HG02642 (cell line): Measurements from ENCODE around the gene ARHGAP44.
"Not testable (repeated sequence)": the region's sequence is repeated elsewhere in the genome, so short reads cannot be mapped to it uniquely, and the experiment has no call there.

ENCODE experiments used
- ATAC-seq: cut with Tn5 transposase; IDR thresholded peaks from one replicate; pipeline ENCODE4 v1.9.1; 2021; ENCODE audit warnings: mild to moderate bottlenecking; ENCODE audit not compliant: unreplicated experiment, poor library complexity

Gene ARHGAP44

GRCh38 chr17:12958786-12959185, 169.5 kb downstream of the ARHGAP44 start:
- no peak for ATAC-seq

- ATAC-seq = no peak
Measured at GRCh38 chr17:12959441-12959840, 170.1 kb downstream of the ARHGAP44 start.

DNA sequence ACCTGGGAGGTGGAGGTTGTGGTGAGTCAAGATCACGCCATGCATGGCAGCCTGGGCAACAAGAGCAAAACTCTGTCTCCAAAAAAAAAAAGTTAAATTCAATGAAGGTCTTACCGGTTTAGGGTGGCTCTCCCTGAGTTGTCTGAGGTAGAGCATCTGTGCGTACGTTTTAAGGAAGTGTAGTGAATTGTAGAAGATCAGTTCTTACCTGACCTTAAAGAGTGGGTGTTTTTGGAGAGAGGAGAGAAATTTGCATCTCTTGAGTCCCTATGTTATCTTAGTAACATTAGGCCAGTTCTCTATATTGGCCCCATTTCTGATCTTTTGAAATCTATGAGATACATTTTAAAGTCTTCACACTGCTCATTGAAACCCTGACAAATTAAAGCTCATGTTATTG, 172.4 kb downstream of the ARHGAP44 start:
- ATAC-seq = no peak

GRCh38 chr17:12963505-12963904, 174.2 kb downstream of the ARHGAP44 start:
- no peak for ATAC-seq

- ATAC-seq = no peak
Measured at GRCh38 chr17:12964162-12964561, 174.9 kb downstream of the ARHGAP44 start.

DNA sequence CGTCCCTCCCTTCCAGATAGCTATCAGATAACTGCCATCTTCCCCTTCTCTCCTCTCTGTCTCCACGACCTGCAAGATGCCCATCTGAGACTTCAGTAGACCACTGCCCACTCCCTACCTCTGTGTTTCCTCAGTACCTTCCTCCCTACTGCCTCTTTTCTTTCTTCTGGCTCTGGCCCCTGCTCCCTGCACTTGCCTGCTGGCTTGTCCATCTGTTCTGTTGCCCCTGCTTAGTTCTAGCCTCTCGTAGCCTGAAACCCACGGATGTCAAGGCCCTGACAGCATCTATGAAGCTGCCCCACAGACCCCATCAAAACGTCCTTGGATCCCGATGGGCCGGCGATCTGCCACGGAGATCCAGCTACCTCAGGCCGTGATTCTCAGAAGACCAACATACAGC, 175.5 kb downstream of the ARHGAP44 start:
- no peak for ATAC-seq

GRCh38 chr17:12965988-12966387, 176.7 kb downstream of the ARHGAP44 start:
- no peak for ATAC-seq

DNA sequence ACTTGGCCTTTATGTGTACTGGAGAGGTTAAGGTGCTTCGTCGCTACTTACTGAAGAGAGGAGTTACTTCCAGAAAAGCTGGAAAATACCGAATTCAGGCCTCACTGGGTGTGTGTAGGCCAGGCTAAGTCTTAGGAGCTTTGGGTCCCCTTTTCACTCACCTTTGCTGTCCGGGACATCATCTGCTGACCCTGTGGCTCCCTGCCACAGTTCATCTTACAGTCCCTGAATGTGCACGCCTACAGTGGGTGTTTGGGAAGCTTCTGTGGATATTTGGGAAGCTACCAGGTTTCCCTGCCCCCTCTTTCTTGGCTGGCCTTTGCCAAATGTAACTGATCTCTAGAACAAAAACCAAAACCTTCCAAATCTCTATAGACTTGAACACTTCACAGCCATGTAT, 177.1 kb downstream of the ARHGAP44 start:
- ATAC-seq = no peak

DNA sequence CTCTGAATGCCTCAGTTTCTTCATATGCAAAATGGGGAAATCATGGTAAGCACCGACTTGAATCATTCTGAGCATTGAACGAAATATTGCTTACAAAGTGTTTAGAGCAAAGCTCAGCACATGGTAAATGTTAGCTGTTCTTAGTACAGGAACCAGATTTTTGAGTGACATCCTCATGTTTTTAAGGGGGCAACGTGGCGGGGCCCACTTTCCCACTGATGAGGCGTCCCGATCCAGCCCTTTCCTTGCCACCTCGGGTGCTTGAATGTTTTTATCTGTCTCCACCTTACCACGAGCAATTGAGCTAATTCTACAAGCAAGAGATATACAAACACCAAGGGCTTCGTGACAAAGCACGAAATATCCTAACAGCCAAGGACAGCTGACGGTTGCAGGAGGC, 178.7 kb downstream of the ARHGAP44 start:
- ATAC-seq = no peak

DNA sequence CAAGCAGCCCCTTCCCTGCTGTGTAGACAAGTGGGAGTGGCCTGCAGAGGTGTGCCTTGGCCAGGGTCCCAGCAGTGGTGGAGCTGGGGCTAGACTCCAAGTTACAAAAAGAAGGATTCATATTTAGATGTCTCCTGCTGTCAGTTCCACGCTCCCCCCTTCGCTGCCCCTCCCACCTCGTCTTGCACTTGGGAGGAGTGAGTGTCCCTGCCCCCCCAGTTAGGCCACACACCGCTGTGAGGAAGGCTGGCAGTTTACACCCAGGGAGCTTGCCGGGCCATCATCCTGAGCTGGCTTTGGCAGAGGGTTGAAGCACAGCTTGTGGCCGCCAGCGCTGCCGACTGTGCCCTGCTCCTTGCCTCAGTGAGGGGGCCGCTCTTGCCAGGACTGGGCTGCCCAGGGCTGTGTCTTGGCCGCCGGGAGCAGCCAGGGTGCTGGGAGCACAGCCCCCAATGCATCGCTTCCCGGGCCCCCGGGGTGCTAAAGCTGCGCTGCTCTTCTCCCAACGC, 184.3 kb downstream of the ARHGAP44 start:
- ATAC-seq = no peak

DNA sequence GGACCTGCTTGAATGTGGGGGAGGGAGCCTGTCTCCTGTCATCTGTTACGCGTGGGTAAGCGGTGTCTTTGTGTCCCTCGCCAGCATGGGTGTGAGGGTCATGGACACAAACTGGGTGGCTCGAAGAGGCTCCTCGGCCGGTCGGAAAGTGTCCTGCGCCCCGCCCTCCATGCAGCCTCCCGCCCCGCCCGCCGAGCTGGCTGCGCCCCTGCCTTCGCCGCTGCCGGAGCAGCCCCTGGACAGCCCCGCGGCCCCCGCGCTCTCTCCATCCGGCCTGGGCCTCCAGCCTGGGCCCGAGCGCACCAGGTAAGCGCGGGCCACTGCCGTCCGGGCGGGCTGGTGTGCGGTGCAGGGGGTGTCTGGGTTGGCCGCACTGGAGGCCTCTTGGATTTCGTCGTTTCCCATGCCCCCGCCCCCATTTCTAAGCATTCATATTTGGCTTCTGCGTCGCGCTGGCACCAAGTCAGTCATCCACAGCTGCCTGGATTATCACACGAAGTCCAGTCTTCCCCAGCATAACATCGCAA, 184.8 kb downstream of the ARHGAP44 start:
- no peak for ATAC-seq

GRCh38 chr17:12977008-12977751, 187.9 kb downstream of the ARHGAP44 start:
- ATAC-seq = no peak

DNA sequence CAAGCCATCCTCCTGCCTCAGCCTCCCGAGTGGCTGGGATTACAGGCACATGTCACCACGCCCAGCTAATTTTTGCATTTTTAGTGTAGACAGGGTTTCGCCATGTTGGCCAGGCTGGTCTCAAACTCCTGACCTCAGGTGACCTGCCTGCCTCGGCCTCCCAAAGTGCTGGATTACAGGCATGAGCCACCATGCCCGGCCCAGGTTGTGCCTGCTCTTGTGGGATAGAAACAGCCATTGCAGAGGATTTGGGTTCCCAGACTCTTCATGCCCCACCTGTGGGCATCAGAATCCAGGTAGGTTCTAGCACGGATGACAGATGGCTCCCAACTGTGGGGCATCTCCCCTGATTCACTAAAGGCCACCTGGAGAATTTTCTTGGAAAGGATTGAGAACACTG, 189.5 kb downstream of the ARHGAP44 start:
- not testable (repeated sequence) for ATAC-seq

DNA sequence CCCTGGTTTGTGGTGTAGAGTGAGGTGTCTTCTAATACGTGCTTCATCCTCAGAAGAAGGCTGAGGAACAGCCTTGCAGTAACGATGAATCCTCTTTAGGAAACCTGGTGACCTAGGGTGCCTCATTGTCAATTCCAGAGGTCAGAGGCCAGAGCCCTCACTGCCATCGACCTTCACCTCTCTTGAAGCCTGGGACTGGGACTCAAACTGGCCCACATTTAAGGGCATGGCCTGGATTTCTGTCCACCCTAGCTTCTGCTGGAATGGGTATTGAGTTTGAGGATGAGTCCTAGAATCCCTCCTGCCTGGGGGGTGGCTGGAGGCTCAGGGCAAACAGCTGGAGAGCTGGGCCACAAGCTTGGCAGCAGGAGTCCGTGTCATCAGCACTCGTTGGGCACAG, 189.9 kb downstream of the ARHGAP44 start:
- no peak for ATAC-seq

GRCh38 chr17:12979826-12980500, 190.7 kb downstream of the ARHGAP44 start:
- ATAC-seq = no peak

DNA sequence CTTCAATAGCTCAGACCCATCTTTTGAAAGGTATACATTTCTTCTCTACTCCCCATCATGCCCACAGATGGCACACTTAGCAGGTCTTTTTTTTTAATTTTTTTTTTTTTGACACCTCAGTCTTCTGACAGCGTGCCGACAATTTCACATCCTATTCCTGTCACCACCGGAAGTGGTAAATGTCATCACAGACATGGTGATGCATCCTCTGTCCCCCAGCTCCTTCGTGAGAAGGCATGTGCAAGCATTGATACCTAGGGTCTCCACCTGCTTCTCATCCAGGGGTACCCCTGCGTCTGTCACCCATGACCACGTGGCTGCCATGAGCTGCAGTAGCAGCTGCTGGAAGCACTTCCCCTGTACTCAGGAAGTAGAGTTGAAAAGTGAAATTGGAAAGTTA, 192.9 kb downstream of the ARHGAP44 start:
- ATAC-seq = no peak

GRCh38 chr17:12983991-12984884, 194.9 kb downstream of the ARHGAP44 start:
- ATAC-seq = no peak

DNA sequence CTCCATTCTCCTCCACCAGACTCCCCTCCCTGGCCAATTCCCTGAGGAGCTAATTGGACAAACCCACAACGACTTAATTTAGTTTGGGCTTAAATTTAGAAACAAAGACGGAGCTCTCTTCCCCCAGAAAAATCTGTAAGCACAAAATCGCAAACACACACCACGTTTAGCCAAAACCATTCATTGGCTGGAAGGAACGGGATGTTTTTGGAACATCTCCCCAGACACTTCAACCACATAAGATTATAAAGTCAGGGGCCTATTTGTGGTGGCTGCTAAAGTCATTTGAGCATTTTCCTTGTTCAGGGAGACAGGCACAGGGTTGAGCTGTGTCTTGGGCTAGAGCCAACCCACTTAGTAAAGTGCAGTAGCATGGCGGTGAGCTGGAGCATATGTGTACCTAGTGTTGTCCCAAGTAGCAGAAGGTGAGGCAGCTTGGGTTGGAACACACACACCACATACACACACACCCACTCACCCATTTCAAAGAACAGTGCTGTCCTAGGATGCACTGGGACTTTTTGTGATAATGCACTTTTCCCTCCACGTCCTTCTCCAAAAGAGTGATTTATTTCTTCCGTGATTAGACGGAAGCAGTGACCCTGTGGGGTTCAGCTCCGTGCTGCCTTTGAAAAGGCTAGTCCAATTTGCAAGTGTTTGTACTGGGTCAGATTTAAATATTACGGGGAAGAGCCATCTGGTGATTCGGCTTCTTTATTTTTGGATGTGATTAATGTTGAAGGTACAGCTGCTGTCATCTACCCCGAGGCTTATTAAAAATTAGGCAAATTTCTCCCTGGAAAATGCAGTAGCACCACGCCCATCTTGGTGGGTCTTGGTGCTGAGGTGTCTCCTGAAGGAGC, 196.4 kb downstream of the ARHGAP44 start:
- ATAC-seq = no peak

GRCh38 chr17:12987120-12987519, 197.8 kb downstream of the ARHGAP44 start:
- no peak for ATAC-seq
